ENCODE measurements around the gene PDE4D. TPM values are rescaled to one million over a fixed set of nuclear protein-coding genes. Genes with fewer than 3 reads are reported as not detected.
A peak's percentile ranks its signal among the peaks of the same experiment; 100 is the strongest.

Gene PDE4D
- total and polyA plus RNA-seq, 2 experiments from 2014 or later = 4.3 to 9.7 TPM

DNA sequence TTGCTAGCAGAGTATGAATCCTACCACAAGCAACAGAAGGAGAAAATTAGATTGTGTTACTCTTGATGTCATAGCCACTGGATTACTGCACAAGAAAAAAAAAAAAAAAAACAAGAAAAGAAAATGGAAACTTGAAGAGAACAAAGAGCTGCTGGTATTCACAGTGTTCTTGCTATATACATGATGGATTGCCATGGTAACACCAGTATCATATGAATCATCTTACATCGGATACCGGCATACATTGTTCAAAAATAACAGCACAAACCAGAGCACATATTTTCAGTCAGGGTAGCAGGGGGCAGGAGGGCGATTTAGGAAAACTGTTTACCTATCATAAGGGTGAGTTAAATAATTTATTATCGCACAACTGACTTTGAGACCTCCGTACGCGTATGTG is 472.9 kb downstream of the PDE4D start:
- TF ChIP-seq EZH2 (IDR thresholded peaks at IDR 0.05; ENCODE audit: insufficient read depth, poor library complexity, severe bottlenecking) (no peak), EZH2phosphoT487 (IDR thresholded peaks at IDR 0.05; ENCODE audit: insufficient read depth, low read depth) (no peak)
- Histone ChIP-seq H3F3A (ENCODE audit: insufficient read depth) (no peaks in the 10 kb centered on the region), H4K20me1 (ENCODE audit: insufficient read depth) (no peaks in the 10 kb centered on the region), H3K4me1 (ENCODE audit: insufficient read depth) (0 out of 2 replicates have a peak, but pooled peaks cover 5% of the 10 kb centered on the region), H3K4me2 (ENCODE audit: unreplicated experiment) (no peak overlapping the region), H3K27ac (no peak overlapping the region), H2AFZ (no peak overlapping the region), H3K27me3 (replicated peaks; ENCODE audit: insufficient read depth) (0 out of 2 replicates have a peak, but pooled peaks cover 3% of the 10 kb centered on the region), H3K36me3 (ENCODE audit: low read depth) (no peaks in the 10 kb centered on the region), H3K9me3 (ENCODE audit: low read depth) (no peaks in the 10 kb centered on the region), H3K9ac (no peak overlapping the region), H3K9me2 (ENCODE audit: insufficient read depth) (no peaks in the 10 kb centered on the region), H3K4me3 (no peak overlapping the region), H3K79me2 (ENCODE audit: insufficient read depth) (no peaks in the 10 kb centered on the region)
- no peak for DNase-seq
- 77 to 83% methylated on average over 7 of the region's 7 CpGs for WGBS, 2 experiments (ENCODE audit: low coverage in 1 of 2, low lambda C conversion rate in 2 of 2, missing lambda C conversion rate in 2 of 2)
- in situ Hi-C loops (cut with MboI) = no loop called here

DNA sequence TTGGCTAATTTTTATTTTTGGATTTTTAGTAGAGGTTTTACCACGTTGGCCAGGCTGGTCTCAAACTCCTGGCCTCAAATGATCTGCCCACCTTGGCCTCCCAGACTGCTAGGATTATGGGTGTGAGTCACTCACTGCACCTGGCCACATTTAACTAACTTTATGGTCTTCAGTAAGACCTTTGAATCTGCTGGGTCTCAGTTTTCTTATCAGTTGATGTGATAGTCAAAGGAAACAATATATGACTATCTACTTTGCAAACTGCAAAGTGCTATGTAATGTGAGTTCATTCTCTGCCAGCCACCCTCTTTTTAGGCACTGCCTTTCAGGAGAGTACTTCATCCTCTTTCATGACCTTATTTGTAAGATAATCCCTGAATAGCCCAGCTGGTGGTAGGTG is 474.7 kb downstream of the PDE4D start:
- TF ChIP-seq EZH2phosphoT487 (IDR thresholded peaks at IDR 0.05; ENCODE audit: insufficient read depth, low read depth) = no peak
- TF ChIP-seq EZH2 (IDR thresholded peaks at IDR 0.05; ENCODE audit: insufficient read depth, poor library complexity, severe bottlenecking) = no peak
- H3K9me3 ChIP-seq (ENCODE audit: low read depth) = no peaks in the 10 kb centered on the region
- no peak overlapping the region for H3K4me3 ChIP-seq
- no peaks in the 10 kb centered on the region for H3K9me2 ChIP-seq (ENCODE audit: insufficient read depth)
- H2AFZ ChIP-seq = no peak overlapping the region
- H4K20me1 ChIP-seq (ENCODE audit: insufficient read depth) = no peaks in the 10 kb centered on the region
- in situ Hi-C loops (cut with MboI) = no loop called here
- no peaks in the 10 kb centered on the region for H3F3A ChIP-seq (ENCODE audit: insufficient read depth)
- 0 out of 2 replicates have a peak, but pooled peaks cover 5% of the 10 kb centered on the region for H3K4me1 ChIP-seq (ENCODE audit: insufficient read depth)
- DNase-seq = no peak
- no peak overlapping the region for H3K27ac ChIP-seq
- peaks cover 3% of the 10 kb centered on the region; the same call in 1 of the 2 replicates for H3K27me3 ChIP-seq (replicated peaks; ENCODE audit: insufficient read depth)
- no peak overlapping the region for H3K4me2 ChIP-seq (ENCODE audit: unreplicated experiment)
- H3K36me3 ChIP-seq (ENCODE audit: low read depth) = no peaks in the 10 kb centered on the region
- 0% methylated on average over 1 of the region's 1 CpG for WGBS, 2 experiments (ENCODE audit: low coverage in 1 of 2, low lambda C conversion rate in 2 of 2, missing lambda C conversion rate in 2 of 2)
- H3K79me2 ChIP-seq (ENCODE audit: insufficient read depth) = no peaks in the 10 kb centered on the region
- H3K9ac ChIP-seq = no peak overlapping the region

DNA sequence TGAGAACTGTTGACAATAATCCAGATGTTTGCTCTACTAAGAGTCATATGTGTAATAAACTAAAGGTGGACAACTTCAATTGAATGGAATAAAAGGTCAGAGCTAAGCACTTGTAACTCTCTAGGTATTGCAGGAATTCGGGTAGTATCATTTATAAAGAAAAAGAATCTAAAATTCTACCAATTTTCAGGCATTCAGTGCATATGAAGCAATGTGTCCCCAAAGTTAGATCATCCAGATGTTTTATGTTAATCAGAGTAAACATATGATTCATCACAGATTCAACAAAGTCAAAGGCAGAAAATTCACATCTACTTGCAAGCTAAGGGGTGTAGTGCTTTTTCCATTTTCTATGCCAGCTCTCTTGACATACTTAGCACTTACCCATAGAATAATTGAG is 477.1 kb downstream of the PDE4D start:
- TF ChIP-seq EZH2phosphoT487 (IDR thresholded peaks at IDR 0.05; ENCODE audit: insufficient read depth, low read depth) (no peak), EZH2 (IDR thresholded peaks at IDR 0.05; ENCODE audit: insufficient read depth, poor library complexity, severe bottlenecking) (no peak)
- Histone ChIP-seq H3K9ac (no peak overlapping the region), H3K79me2 (ENCODE audit: insufficient read depth) (no peaks in the 10 kb centered on the region), H3K9me3 (ENCODE audit: low read depth) (no peaks in the 10 kb centered on the region), H3K9me2 (ENCODE audit: insufficient read depth) (no peaks in the 10 kb centered on the region), H2AFZ (no peak overlapping the region), H3K4me1 (ENCODE audit: insufficient read depth) (0 out of 2 replicates have a peak, but pooled peaks cover 5% of the 10 kb centered on the region), H3K4me3 (no peak overlapping the region), H3F3A (ENCODE audit: insufficient read depth) (no peaks in the 10 kb centered on the region), H3K27ac (no peak overlapping the region), H3K4me2 (ENCODE audit: unreplicated experiment) (no peak overlapping the region), H3K27me3 (replicated peaks; ENCODE audit: insufficient read depth) (peaks cover 3% of the 10 kb centered on the region; the same call in 1 of the 2 replicates), H4K20me1 (ENCODE audit: insufficient read depth) (no peaks in the 10 kb centered on the region), H3K36me3 (ENCODE audit: low read depth) (no peaks in the 10 kb centered on the region)
- in situ Hi-C loops (cut with MboI) = no loop called here
- 0% methylated on average over 1 of the region's 1 CpG for WGBS, 2 experiments (ENCODE audit: low coverage in 1 of 2, low lambda C conversion rate in 2 of 2, missing lambda C conversion rate in 2 of 2)
- DNase-seq = peak; percentile 53

DNA sequence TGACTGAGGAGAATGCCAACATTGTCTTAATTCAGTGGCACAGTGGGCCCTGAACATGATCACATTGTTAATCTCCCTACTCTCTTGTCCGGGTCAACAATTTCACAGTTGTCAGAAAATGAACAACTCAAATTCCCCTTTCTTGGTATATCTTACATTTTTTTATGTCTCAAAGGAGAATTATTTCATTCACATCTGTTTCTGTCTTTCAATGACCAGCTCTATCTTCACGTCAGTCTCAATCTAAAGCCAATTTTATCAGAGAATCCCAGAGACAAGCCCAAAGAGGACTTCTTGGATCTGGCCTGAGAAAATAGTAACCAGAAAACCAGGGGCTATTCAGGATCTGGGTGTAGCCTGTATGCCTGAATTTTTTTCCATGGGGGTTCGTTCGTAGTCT is 477.5 kb downstream of the PDE4D start:
- no peaks in the 10 kb centered on the region for H3F3A ChIP-seq (ENCODE audit: insufficient read depth)
- WGBS, 2 experiments (ENCODE audit: low coverage in 1 of 2, low lambda C conversion rate in 2 of 2, missing lambda C conversion rate in 2 of 2) = 7 to 15% methylated on average over 4 of the region's 4 CpGs
- H3K36me3 ChIP-seq (ENCODE audit: low read depth) = no peaks in the 10 kb centered on the region
- H3K4me2 ChIP-seq (ENCODE audit: unreplicated experiment) = no peak overlapping the region
- peaks cover 3% of the 10 kb centered on the region; the same call in 1 of the 2 replicates for H3K27me3 ChIP-seq (replicated peaks; ENCODE audit: insufficient read depth)
- in situ Hi-C loops (cut with MboI) = no loop called here
- H3K4me1 ChIP-seq (ENCODE audit: insufficient read depth) = 0 out of 2 replicates have a peak, but pooled peaks cover 5% of the 10 kb centered on the region
- no peak for TF ChIP-seq EZH2 (IDR thresholded peaks at IDR 0.05; ENCODE audit: insufficient read depth, poor library complexity, severe bottlenecking)
- no peak for TF ChIP-seq EZH2phosphoT487 (IDR thresholded peaks at IDR 0.05; ENCODE audit: insufficient read depth, low read depth)
- no peak overlapping the region for H3K27ac ChIP-seq
- H3K79me2 ChIP-seq (ENCODE audit: insufficient read depth) = no peaks in the 10 kb centered on the region
- no peak for DNase-seq
- H4K20me1 ChIP-seq (ENCODE audit: insufficient read depth) = no peaks in the 10 kb centered on the region
- H2AFZ ChIP-seq = no peak overlapping the region
- no peak overlapping the region for H3K9ac ChIP-seq
- H3K9me2 ChIP-seq (ENCODE audit: insufficient read depth) = no peaks in the 10 kb centered on the region
- H3K4me3 ChIP-seq = no peak overlapping the region
- no peaks in the 10 kb centered on the region for H3K9me3 ChIP-seq (ENCODE audit: low read depth)

All from GM23248 (cell line).